Stimulated activated CD4-positive, alpha-beta T cell treated with anti-CD3 and anti-CD28 coated beads, Interleukin-15, amount 100 ng/mL, for 48 hours (primary cell): ENCODE results near the gene NOX4.

Experiments
- DNase-seq, 2 donors: peaks; one replicate each; pipeline ENCODE4 v3.0.0-alpha.2; 2020; ENCODE audit warnings: low read depth in 2 of 2

Gene NOX4

DNA sequence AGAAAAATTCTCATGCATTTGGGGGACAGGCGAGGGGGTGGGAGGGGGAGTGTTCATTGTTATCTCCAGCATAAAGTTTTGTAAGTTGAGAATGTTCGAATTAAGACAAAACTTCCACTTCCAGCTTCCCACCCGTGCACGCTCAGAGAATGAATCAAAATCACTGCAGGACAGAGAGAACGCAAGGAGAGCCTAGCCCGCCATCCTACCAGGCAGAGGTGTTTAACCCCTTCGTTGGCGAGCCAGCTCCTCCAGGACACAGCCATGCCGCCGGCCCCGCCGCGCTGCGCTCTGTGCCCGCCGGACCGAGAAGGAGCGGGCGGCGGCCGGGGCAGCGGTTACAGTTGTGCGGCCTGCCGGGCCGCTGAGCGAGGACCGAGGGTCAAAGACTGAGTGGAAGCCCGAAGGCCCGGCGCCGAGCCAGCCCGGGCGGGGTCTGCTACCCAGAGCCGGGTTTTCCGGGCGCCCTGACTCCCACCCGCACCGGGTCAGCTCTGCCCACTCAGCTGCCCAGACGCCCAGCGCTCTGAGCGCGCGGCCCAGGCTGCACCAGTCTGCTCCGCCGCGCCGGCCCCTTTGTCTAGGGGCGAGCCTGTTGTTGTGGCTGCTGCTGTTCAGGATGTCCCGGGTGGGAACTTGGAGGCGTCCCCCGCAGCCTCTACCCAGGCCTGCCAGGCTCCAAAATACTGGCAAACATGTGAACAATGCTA lies at the start of gene NOX4:
Gene NOX4, minus strand, starts transcription at position 395 of the 710 bp plus-strand sequence. Its CDS starts 129 bp downstream, at position 266.
- DNase-seq: no peak

GRCh38 chr11:89540826-89541225 lies 49.7 kb upstream of the NOX4 start:
- no peak for DNase-seq

- DNase-seq: no peak
Observed at GRCh38 chr11:89537936-89538335, 46.8 kb upstream of the NOX4 start.

DNA sequence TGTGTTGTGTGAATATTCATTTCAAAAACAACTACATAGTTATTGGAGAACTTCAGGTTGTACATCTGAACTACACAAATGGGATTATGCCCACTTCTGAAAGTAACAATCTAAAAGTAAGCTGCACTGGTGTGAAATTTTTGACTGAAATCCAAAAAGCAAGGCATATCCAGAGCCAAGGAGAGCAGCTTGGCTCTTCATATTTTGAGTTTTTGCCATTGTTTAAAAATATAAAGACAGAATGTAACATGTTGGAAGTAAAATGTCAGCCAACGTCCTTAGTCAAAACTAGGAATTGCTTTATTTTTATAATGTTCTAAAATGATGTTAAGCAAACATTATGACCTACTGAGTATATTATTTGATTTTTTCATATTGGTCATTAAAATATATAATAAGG lies 45.8 kb upstream of the NOX4 start:
- DNase-seq: no peak

- no peak for DNase-seq
Observed at GRCh38 chr11:89535221-89535620, 44.0 kb upstream of the NOX4 start.

- no peak for DNase-seq
Observed at GRCh38 chr11:89529626-89530380, 38.6 kb upstream of the NOX4 start.

DNA sequence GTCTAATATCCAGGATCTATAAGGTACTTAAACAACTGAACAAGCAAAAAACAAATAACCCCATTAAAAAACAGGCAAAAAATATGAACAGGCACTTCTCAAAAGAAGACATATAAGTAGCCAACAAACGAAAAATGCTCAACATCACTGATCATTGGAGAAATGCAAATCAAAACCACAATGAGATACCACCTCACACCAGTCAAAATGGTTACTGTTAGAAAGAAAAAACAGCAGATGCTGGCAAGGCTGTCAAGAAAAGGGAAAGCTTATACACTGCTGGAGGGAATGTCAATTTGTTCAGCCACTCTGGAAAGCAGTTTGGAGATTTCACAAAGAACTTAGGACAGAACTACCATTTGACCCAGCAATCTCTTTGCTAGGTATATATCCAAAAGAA lies 30.6 kb upstream of the NOX4 start:
- DNase-seq: no peak

GRCh38 chr11:89521294-89521693 lies 30.1 kb upstream of the NOX4 start:
- no peak for DNase-seq

DNA sequence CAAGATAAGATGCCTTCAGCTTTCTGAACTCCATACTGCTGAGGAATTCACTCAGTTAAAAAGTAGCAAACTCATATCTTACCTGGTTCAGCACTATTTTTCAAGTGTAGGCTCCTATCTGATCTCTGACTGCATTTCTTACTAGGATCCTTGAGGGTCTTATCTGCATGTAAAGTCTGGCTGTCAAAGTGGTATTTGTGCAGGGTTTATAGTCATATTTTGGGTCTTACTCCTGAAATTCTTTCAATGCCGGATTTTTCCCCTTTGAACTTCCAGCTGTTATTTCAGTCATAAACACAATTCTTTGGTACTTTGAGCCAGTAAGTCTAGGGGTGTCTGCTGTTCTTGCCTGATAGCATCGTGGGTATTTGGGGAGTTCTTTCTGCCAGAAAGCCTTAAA lies 25.3 kb upstream of the NOX4 start:
- no peak for DNase-seq

DNA sequence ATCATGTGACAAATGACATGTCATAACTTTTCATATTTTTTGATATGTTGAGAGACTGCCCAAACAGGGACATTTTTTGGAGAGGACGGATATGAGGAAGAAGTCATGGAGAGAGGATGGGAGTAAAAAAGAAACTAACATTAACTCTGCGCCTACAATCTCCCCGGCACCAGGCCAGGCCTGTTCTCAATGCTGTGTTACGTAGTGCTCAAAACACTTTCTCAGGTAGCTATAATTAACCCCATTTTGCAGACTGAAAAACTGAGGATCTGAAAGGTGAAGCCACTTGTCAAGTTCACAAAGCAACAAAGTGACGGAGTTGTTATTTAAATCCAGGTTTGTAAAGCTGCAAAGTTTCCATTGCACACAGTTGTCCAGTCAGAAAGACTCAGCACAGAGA lies 17.4 kb upstream of the NOX4 start:
- DNase-seq: no peak

- no peak for DNase-seq
Observed at GRCh38 chr11:89504270-89504669, 13.1 kb upstream of the NOX4 start.

GRCh38 chr11:89503422-89503821 lies 12.2 kb upstream of the NOX4 start:
- no peak for DNase-seq

- no peak for DNase-seq
Observed at GRCh38 chr11:89502301-89502700, 11.1 kb upstream of the NOX4 start.

- no peak for DNase-seq
Observed at GRCh38 chr11:89500336-89500735, 9.2 kb upstream of the NOX4 start.

- no peak for DNase-seq
Observed at GRCh38 chr11:89498845-89499448, 7.8 kb upstream of the NOX4 start.

- no peak for DNase-seq
Observed at GRCh38 chr11:89495951-89496350, 4.8 kb upstream of the NOX4 start.

DNA sequence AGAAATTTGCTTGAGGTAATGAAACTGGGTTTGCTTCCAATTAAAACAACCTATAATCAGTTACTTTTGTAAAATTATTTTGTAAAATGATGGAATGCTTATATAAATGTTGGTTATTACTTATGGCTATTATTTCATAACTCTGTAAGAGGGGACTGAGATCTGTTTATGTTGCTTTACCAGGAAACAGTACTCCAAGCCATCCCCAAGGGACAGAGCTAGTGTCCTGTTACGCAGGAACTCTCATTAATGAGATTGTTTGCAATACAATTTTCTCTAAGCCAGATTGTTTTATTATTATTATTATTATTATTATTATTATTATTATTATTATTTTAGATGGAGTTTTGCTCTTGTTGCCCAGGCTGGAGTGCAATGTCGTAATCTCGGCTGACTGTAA lies 2.3 kb upstream of the NOX4 start:
- no peak for DNase-seq

GRCh38 chr11:89490602-89490980 lies 584 bp downstream of the NOX4 start:
- no peak for DNase-seq

- DNase-seq: no peak
Observed at GRCh38 chr11:89489930-89490329, 1.2 kb downstream of the NOX4 start.

- DNase-seq: no peak
Observed at GRCh38 chr11:89487016-89487415, 4.2 kb downstream of the NOX4 start.

GRCh38 chr11:89484896-89485295 lies 6.3 kb downstream of the NOX4 start:
- DNase-seq: no peak

GRCh38 chr11:89477175-89477574 lies 14.0 kb downstream of the NOX4 start:
- no peak for DNase-seq

DNA sequence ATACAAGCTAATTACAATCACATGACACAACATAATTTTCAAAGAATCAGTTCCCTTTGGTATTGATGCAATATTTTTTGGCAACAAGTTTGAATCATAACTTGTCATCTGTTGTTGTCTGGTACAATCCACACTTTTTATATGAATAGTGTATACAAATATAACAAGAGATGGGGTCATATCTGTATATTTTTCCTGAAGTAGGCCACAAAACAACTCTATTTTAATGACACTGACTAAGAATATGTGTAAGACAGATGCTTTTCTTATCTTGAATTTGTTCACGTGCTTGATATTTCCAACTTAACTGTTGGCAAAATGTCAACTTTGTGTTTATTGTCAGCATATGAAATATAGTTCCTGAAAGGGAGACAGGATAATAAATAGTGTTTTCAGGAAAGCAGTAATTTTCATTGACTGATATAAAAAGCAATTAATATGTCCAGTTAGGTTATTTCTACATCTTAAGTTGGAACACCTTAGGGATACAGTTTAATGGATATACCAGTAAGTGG lies 27.9 kb downstream of the NOX4 start:
- DNase-seq: no peak
